SU-DHL-6 (cell line): Measurements from ENCODE around the gene RAB8A.

Experiments used
- EZH2phosphoT487 ChIP-seq: fragments of 200-600 bp; sonication (generic), shearing (Covaris generic); conservative IDR thresholded peaks from 2 replicates; pipeline ENCODE4 v1.6.1; 2018; ENCODE audit warnings: mild to moderate bottlenecking, antibody characterized with exemption, low read length, moderate library complexity, mixed read lengths
- TF ChIP-seq, protein P1 (sequence below): fragments of 200-600 bp; sonication (generic); IDR thresholded peaks from one replicate; pipeline ENCODE4 v1.5.1; 2017; ENCODE audit warnings: antibody characterized with exemption, mild to moderate bottlenecking, low read length, moderate library complexity; ENCODE audit not compliant: insufficient read depth, poor library complexity, severe bottlenecking

- TF ChIP-seq, protein P1, sequence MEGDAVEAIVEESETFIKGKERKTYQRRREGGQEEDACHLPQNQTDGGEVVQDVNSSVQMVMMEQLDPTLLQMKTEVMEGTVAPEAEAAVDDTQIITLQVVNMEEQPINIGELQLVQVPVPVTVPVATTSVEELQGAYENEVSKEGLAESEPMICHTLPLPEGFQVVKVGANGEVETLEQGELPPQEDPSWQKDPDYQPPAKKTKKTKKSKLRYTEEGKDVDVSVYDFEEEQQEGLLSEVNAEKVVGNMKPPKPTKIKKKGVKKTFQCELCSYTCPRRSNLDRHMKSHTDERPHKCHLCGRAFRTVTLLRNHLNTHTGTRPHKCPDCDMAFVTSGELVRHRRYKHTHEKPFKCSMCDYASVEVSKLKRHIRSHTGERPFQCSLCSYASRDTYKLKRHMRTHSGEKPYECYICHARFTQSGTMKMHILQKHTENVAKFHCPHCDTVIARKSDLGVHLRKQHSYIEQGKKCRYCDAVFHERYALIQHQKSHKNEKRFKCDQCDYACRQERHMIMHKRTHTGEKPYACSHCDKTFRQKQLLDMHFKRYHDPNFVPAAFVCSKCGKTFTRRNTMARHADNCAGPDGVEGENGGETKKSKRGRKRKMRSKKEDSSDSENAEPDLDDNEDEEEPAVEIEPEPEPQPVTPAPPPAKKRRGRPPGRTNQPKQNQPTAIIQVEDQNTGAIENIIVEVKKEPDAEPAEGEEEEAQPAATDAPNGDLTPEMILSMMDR, result no peak
- no peak for TF ChIP-seq EZH2phosphoT487
Measured at GRCh38 chr19:16076958-16077611, 34.6 kb upstream of the RAB8A start.
